PC-9 (cell line): ENCODE results near the gene ALMS1.

ENCODE experiments used
- EZH2 ChIP-seq: fragments of 200-600 bp; sonication (generic); IDR thresholded peaks from 2 replicates; pipeline ENCODE4 v1.8.0; 2017; ENCODE audit warnings: antibody characterized with exemption, low read depth
- TF ChIP-seq, protein P1 (sequence below): fragments of 200-600 bp; sonication (generic); conservative IDR thresholded peaks from 2 replicates; pipeline ENCODE4 v1.6.1; 2017; ENCODE audit warnings: mixed run types, antibody characterized with exemption, mild to moderate bottlenecking, moderate library complexity

DNA sequence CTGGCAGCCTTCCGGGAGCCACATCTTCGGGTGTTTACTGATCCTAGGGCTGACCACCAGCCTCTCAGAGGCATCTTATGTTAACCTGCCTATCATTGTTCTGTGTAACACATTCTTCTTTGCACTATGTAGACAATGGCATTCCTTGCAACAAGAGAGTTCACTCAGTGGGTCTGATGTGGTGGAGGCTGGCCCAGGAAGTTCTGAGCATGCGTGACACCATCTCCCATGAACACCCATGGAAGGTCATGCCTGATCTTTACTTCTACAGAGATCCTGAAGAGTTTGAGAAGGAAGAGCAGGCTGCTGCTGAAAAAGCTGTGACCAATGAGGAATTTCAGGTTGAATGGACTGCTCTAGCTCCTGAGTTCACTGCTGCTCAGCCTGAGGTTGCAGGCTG, 15.3 kb upstream of the ALMS1 start:
- TF ChIP-seq, protein P1, sequence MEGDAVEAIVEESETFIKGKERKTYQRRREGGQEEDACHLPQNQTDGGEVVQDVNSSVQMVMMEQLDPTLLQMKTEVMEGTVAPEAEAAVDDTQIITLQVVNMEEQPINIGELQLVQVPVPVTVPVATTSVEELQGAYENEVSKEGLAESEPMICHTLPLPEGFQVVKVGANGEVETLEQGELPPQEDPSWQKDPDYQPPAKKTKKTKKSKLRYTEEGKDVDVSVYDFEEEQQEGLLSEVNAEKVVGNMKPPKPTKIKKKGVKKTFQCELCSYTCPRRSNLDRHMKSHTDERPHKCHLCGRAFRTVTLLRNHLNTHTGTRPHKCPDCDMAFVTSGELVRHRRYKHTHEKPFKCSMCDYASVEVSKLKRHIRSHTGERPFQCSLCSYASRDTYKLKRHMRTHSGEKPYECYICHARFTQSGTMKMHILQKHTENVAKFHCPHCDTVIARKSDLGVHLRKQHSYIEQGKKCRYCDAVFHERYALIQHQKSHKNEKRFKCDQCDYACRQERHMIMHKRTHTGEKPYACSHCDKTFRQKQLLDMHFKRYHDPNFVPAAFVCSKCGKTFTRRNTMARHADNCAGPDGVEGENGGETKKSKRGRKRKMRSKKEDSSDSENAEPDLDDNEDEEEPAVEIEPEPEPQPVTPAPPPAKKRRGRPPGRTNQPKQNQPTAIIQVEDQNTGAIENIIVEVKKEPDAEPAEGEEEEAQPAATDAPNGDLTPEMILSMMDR = no peak
- no peak for TF ChIP-seq EZH2
